ENCODE data around the gene POLE2.
A peak's percentile ranks its signal among the peaks of the same experiment; 100 is the strongest.
"Not testable (repeated sequence)": the region's sequence is repeated elsewhere in the genome, so short reads cannot be mapped to it uniquely, and the experiment has no call there.

POLE2 gene, protein sequence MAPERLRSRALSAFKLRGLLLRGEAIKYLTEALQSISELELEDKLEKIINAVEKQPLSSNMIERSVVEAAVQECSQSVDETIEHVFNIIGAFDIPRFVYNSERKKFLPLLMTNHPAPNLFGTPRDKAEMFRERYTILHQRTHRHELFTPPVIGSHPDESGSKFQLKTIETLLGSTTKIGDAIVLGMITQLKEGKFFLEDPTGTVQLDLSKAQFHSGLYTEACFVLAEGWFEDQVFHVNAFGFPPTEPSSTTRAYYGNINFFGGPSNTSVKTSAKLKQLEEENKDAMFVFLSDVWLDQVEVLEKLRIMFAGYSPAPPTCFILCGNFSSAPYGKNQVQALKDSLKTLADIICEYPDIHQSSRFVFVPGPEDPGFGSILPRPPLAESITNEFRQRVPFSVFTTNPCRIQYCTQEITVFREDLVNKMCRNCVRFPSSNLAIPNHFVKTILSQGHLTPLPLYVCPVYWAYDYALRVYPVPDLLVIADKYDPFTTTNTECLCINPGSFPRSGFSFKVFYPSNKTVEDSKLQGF

GRCh38 chr14:49687942-49688700, at the start of gene POLE2:
TSS of gene POLE2 (minus strand) at chr14:49688214. CDS start at chr14:49688203, 11 bp downstream.
- ChIA-PET POLR2A (ENCODE audit: low non-redundant PET) (interaction anchor here (0.5 to 2.2 kb wide), 2 partner anchors 55 to 80 kb away, joined by 5 to 12 read pairs; partner anchors contain the start of gene KLHDC2), CTCF (interaction anchor here (0.5 kb wide), 1 partner anchor 130 kb away, joined by 5 read pairs; no protein-coding TSS in a partner anchor)
- TF ChIP-seq CTCF (conservative IDR thresholded peaks at IDR 0.05; ENCODE audit: low read depth): no peak
- peak within 1 kb of the TSS; percentile 79 for H3K27ac ChIP-seq
- peak; percentile 62 for DNase-seq (ENCODE audit: low spot score)

GRCh38 chr14:49735669-49736068, 47.7 kb upstream of the POLE2 start:
- DNase-seq (ENCODE audit: low spot score); H3K27ac ChIP-seq; CTCF ChIA-PET; POLR2A ChIA-PET (ENCODE audit: low non-redundant PET): not testable (repeated sequence)

DNA sequence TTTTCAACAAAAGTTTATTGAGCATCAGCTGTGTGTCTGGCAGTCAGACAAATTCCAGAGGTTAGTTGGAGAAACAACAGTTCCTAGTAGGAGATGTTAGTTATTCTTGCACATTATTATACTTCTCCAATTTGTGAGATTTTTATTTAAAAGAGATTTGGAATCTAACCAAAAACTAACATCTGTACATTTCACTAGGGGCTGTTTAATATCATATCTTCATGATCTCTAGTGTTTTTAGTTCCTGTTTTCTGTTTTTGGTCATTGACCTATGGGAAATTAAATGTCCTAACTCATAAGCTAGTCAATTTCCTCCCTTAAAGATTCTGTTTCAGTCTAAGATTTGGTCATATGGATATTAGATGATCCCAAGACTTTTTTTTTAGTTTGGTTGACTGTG, 45.8 kb upstream of the POLE2 start:
- POLR2A ChIA-PET (ENCODE audit: low non-redundant PET): no interaction called here

GRCh38 chr14:49732896-49733295, 44.9 kb upstream of the POLE2 start:
- CTCF ChIA-PET: no interaction called here
- POLR2A ChIA-PET (ENCODE audit: low non-redundant PET): interaction anchor here (0.8 kb wide), 1 partner anchor 258 kb away, joined by 3 read pairs; no protein-coding TSS in a partner anchor
- no peak overlapping the region for H3K27ac ChIP-seq
- no peak for DNase-seq (ENCODE audit: low spot score)
- no peak for TF ChIP-seq CTCF (conservative IDR thresholded peaks at IDR 0.05; ENCODE audit: low read depth)

More for the DNA sequence above, 45.8 kb upstream of the POLE2 start:
- TF ChIP-seq CTCF (conservative IDR thresholded peaks at IDR 0.05; ENCODE audit: low read depth): no peak
- CTCF ChIA-PET: no interaction called here
- no peak for DNase-seq (ENCODE audit: low spot score)
- H3K27ac ChIP-seq: no peak overlapping the region

GRCh38 chr14:49727171-49727570, 39.2 kb upstream of the POLE2 start:
- DNase-seq (ENCODE audit: low spot score): no peak
- no peak for TF ChIP-seq CTCF (conservative IDR thresholded peaks at IDR 0.05; ENCODE audit: low read depth)
- ChIA-PET CTCF (no interaction called here), POLR2A (ENCODE audit: low non-redundant PET) (no interaction called here)
- no peak overlapping the region for H3K27ac ChIP-seq

DNA sequence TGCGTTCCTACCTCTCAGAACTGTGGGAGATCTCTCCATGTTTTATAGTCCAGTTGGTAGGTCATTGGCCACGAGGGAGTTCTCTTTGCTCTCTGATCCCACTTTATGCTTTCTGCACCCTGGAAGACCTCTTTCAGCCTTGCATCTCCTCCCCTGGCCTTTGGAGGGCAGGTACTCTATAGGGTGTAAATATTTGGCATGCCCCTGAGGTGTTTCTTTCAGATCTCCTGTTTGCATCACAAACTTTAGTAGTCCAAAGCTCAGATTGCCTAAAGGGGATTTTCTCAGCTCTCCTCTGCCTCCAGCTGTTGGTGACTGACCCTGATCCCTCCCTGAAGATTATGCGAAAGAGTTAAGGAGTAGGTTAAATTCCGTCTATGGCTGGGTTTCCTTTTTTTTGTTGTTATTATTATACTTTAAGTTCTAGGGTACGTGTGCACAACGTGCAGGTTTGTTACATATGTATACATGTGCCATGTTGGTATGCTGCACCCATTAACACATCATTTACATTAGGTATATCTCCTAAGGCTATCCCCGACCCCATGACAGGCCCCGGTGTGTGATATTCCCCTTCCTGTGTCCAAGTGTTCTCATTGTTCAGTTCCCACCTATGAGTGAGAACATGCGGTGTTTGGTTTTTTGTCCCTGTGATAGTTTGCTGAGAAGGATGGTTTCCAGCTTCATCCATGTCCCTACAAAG, 33.9 kb upstream of the POLE2 start:
- CTCF ChIA-PET; H3K27ac ChIP-seq; POLR2A ChIA-PET (ENCODE audit: low non-redundant PET); DNase-seq (ENCODE audit: low spot score): not testable (repeated sequence)

- no peak overlapping the region for H3K27ac ChIP-seq
- ChIA-PET CTCF (interaction anchor here (0.6 kb wide), 1 partner anchor 111 kb away, joined by 4 read pairs; no protein-coding TSS in a partner anchor), POLR2A (ENCODE audit: low non-redundant PET) (no interaction called here)
- DNase-seq (ENCODE audit: low spot score): no peak
- no peak for TF ChIP-seq CTCF (conservative IDR thresholded peaks at IDR 0.05; ENCODE audit: low read depth)
Measured at GRCh38 chr14:49720744-49721143, 32.7 kb upstream of the POLE2 start.

GRCh38 chr14:49710993-49711392, 23.0 kb upstream of the POLE2 start:
- H3K27ac ChIP-seq; POLR2A ChIA-PET (ENCODE audit: low non-redundant PET); CTCF ChIA-PET; DNase-seq (ENCODE audit: low spot score): not testable (repeated sequence)

DNA sequence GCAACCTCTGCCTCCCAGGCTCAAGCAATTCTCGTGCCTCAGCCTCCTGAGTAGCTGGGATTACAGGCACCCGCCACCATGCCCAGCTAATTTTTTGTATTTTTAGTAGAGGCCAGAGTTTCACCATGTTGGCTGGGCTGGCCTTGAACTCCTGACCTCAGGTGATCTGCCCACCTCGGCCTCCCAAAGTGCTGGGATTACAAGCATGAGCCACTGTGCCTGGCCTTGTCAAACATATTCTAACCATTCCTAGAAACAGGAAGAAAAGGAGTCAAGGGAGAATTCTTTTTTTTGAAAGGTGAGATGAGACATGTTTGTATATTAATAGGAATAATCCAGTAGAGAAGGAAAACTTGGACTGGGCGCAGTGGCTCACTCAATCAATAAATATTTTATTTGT, 16.5 kb upstream of the POLE2 start:
- CTCF ChIA-PET: interaction anchor here (0.5 kb wide), 1 partner anchor 452 kb away, joined by 3 read pairs; no protein-coding TSS in a partner anchor
- DNase-seq (ENCODE audit: low spot score); POLR2A ChIA-PET (ENCODE audit: low non-redundant PET): not testable (repeated sequence)

More for the DNA sequence above, 16.5 kb upstream of the POLE2 start:
- not testable (repeated sequence) for H3K27ac ChIP-seq
